GM20000 (cell line): ENCODE data around the gene ABCB10.
"Not testable (repeated sequence)": the region's sequence is repeated elsewhere in the genome, so short reads cannot be mapped to it uniquely, and the experiment has no call there.

Experiments
- DNase-seq: peaks from one replicate; pipeline ENCODE4 v3.0.0; 2012; ENCODE audit warnings: low spot score
- CTCF ChIP-seq: IDR thresholded peaks from 2 replicates; pipeline ENCODE4 v1.5.1; 2012; ENCODE audit warnings: mild to moderate bottlenecking, control low read depth; ENCODE audit errors: extremely low read depth, missing control alignments

Gene ABCB10

GRCh38 chr1:229596925-229597699 is 38.6 kb upstream of the ABCB10 start:
- DNase-seq = no peak

GRCh38 chr1:229595876-229596275 is 37.4 kb upstream of the ABCB10 start:
- not testable (repeated sequence) for DNase-seq

More at GRCh38 chr1:229596925-229597699, 38.6 kb upstream of the ABCB10 start:
- TF ChIP-seq CTCF = no peak

GRCh38 chr1:229594227-229595008 is 35.9 kb upstream of the ABCB10 start:
- no peak for TF ChIP-seq CTCF
- no peak for DNase-seq

- DNase-seq = no peak
- TF ChIP-seq CTCF = no peak
These were observed 35.3 kb upstream of the ABCB10 start for GRCh38 chr1:229593800-229594199.

- no peak for TF ChIP-seq CTCF
- no peak for DNase-seq
These were observed 31.6 kb upstream of the ABCB10 start for GRCh38 chr1:229590119-229590518.

- DNase-seq = no peak
These were observed 26.8 kb upstream of the ABCB10 start for GRCh38 chr1:229585338-229585737.

GRCh38 chr1:229582715-229583114 is 24.2 kb upstream of the ABCB10 start:
- no peak for DNase-seq
- no peak for TF ChIP-seq CTCF

More at GRCh38 chr1:229585338-229585737, 26.8 kb upstream of the ABCB10 start:
- TF ChIP-seq CTCF = no peak
